SK-N-SH (cell line): ENCODE data around the gene ZCCHC14. TPM values are rescaled to one million over a fixed set of nuclear protein-coding genes. Genes with fewer than 3 reads are reported as not detected.

Experiments used
- CTCF ChIA-PET: fragments of 300-600, 350-600 bp; formaldehyde crosslinking; extraction: SDS; loops from one replicate; lab custom pipeline; 2021; lab: Yijun Ruan, JAX
- POLR2A ChIA-PET: fragments of 350-600 bp; sonication (Branson Sonifier 250); formaldehyde crosslinking; extraction: SDS; loops from one replicate; lab custom pipeline; 2020; ENCODE audit warnings: antibody characterized with exemption, inconsistent platforms; lab: Yijun Ruan, JAX
- DNase-seq: peaks from one replicate; pipeline ENCODE4 v3.0.0; 2012
- H2AFZ ChIP-seq: fragments of 200-600 bp; sonication (generic); 2 replicates; pipeline ENCODE4 v1.8.1; 2016; ENCODE audit warnings: antibody characterized with exemption, mild to moderate bottlenecking, low read depth
- H3F3A ChIP-seq: fragments of 200-600 bp; sonication (generic); replicated peaks from 2 replicates; pipeline ENCODE3; 2016; ENCODE audit warnings: antibody characterized with exemption, mild to moderate bottlenecking; ENCODE audit not compliant: insufficient read depth
- H3K27ac ChIP-seq, 2 experiments: fragments of 200-500 bp in 1 of 2; fragments of 200-600 bp in 1 of 2; sonication (Bioruptor generic) in 1 of 2; sonication (generic), shearing (Covaris generic) in 1 of 2; 2 replicates each; pipeline versions ENCODE4 v1.5.1 to v1.6.1; 2014 to 2016; ENCODE audit warnings: low read depth in 2 of 2, inconsistent platforms in 1 of 2, low read length in 1 of 2, mild to moderate bottlenecking in 1 of 2, mixed read lengths in 1 of 2
- H3K27me3 ChIP-seq: fragments of 200-600 bp; sonication (generic), shearing (Covaris generic); 2 replicates; pipeline ENCODE4 v1.6.1; 2016; ENCODE audit warnings: mixed run types; ENCODE audit not compliant: insufficient read depth
- H3K36me3 ChIP-seq, 2 experiments: fragments of 200-500 bp in 1 of 2; fragments of 200-600 bp in 1 of 2; sonication (Bioruptor generic) in 1 of 2; sonication (generic) in 1 of 2; replicated peaks in 1 of 2; 2 replicates each; pipeline versions ENCODE3 to v1.5.1; 2014 to 2016; ENCODE audit warnings: low read length in 1 of 2, mild to moderate bottlenecking in 1 of 2; ENCODE audit not compliant: insufficient read depth in 2 of 2, control insufficient read depth in 1 of 2
- H3K4me1 ChIP-seq, 2 experiments: fragments of 200-500 bp in 1 of 2; fragments of 200-600 bp in 1 of 2; sonication (Bioruptor generic) in 1 of 2; sonication (generic), shearing (Covaris generic) in 1 of 2; 2 replicates each; pipeline versions ENCODE4 v1.5.1 to v1.6.1; 2014 to 2016; ENCODE audit warnings: low read depth in 1 of 2, low read length in 1 of 2, mixed run types in 1 of 2; ENCODE audit not compliant: insufficient read depth in 2 of 2, control insufficient read depth in 1 of 2
- H3K4me2 ChIP-seq: fragments of 200-600 bp; sonication (generic), shearing (Covaris generic); 2 replicates; pipeline ENCODE4 v1.6.1; 2017; ENCODE audit warnings: mixed run types
- H3K4me3 ChIP-seq, 2 experiments: fragments of 200-500 bp in 1 of 2; fragments of 200-600 bp in 1 of 2; sonication (Bioruptor generic) in 1 of 2; sonication (generic), shearing (Covaris generic) in 1 of 2; 2 replicates each; pipeline versions ENCODE4 v1.5.1 to v1.8.1; 2014 to 2016; ENCODE audit warnings: low read depth in 2 of 2, inconsistent platforms in 1 of 2, low read length in 1 of 2, mild to moderate bottlenecking in 1 of 2, mixed read lengths in 1 of 2, moderate library complexity in 1 of 2
- H3K79me2 ChIP-seq: fragments of 200-600 bp; sonication (generic); 2 replicates; pipeline ENCODE4 v1.8.1; 2017; ENCODE audit warnings: mild to moderate bottlenecking; ENCODE audit not compliant: insufficient read depth
- H3K9ac ChIP-seq: fragments of 200-600 bp; sonication (generic); 2 replicates; pipeline ENCODE4 v1.6.1; 2017; ENCODE audit warnings: mixed run types
- H3K9me2 ChIP-seq: fragments of 200-600 bp; sonication (generic); 2 replicates; pipeline ENCODE4 v1.6.1; 2017; ENCODE audit warnings: mixed run types
- H3K9me3 ChIP-seq: fragments of 200-600 bp; sonication (generic); 2 replicates; pipeline ENCODE4 v1.6.1; 2017; ENCODE audit warnings: mixed run types, mild to moderate bottlenecking, moderate library complexity
- H4K20me1 ChIP-seq: fragments of 200-600 bp; sonication (generic); 2 replicates; pipeline ENCODE4 v1.6.1; 2017; ENCODE audit warnings: mild to moderate bottlenecking, mixed run types; ENCODE audit not compliant: insufficient read depth
- CHD2 ChIP-seq: fragments of 150-350 bp; IDR thresholded peaks from 2 replicates; pipeline ENCODE4 v1.6.1; 2018; ENCODE audit warnings: low read length; ENCODE audit not compliant: partially characterized antibody
- ELF1 ChIP-seq: IDR thresholded peaks from 2 replicates; pipeline ENCODE4 v1.4.0; 2012
- FOSL2 ChIP-seq: IDR thresholded peaks from 2 replicates; pipeline ENCODE4 v1.4.0; 2012; ENCODE audit warnings: low read depth, mild to moderate bottlenecking, moderate library complexity, borderline replicate concordance
- FOXM1 ChIP-seq: IDR thresholded peaks from 2 replicates; pipeline ENCODE4 v1.4.0; 2012; ENCODE audit warnings: low read depth, mild to moderate bottlenecking
- GABPA ChIP-seq: IDR thresholded peaks from 2 replicates; pipeline ENCODE4 v1.4.0; 2012; ENCODE audit warnings: low read depth, mild to moderate bottlenecking
- JUND ChIP-seq: IDR thresholded peaks from 2 replicates; pipeline ENCODE4 v1.4.0; 2012
- MXI1 ChIP-seq: IDR thresholded peaks from 2 replicates; pipeline ENCODE4 v1.6.1; 2012; ENCODE audit warnings: mild to moderate bottlenecking, low read depth, low read length, improper control_type of control experiment
- POLR2AphosphoS5 ChIP-seq: IDR thresholded peaks from 2 replicates; pipeline ENCODE4 v1.6.1; 2012; ENCODE audit warnings: low read depth, low read length
- RAD21 ChIP-seq: IDR thresholded peaks from 2 replicates; pipeline ENCODE4 v1.6.1; 2012; ENCODE audit warnings: mild to moderate bottlenecking, low read length
- SIN3A ChIP-seq: IDR thresholded peaks from 2 replicates; pipeline ENCODE4 v1.6.1; 2012; ENCODE audit warnings: low read depth, mild to moderate bottlenecking, low read length, moderate library complexity, borderline replicate concordance
- TEAD4 ChIP-seq: IDR thresholded peaks from 2 replicates; pipeline ENCODE4 v1.4.0; 2012; ENCODE audit warnings: mild to moderate bottlenecking, borderline replicate concordance; ENCODE audit not compliant: insufficient read depth
- WGBS: methylation state at CpG from one replicate; pipeline ENCODE4 v1.1.6; 2017; ENCODE audit warnings: low lambda C conversion rate; 5-methylcytosine and 5-hydroxymethylcytosine counted together
- polyA plus RNA-seq, 3 experiments: library from polyadenylated mRNA; depleted of rRNA; stranded (reverse); fragments of >200 nt; gene quantifications; 2 replicates each; pipeline ENCODE4 v1.2.3, GENCODE V29; 2012
- TF ChIP-seq, protein P1 (sequence below): IDR thresholded peaks from 2 replicates; pipeline ENCODE4 v1.4.0; 2012; ENCODE audit warnings: low read depth, borderline replicate concordance
- TF ChIP-seq, protein P2 (sequence below): IDR thresholded peaks from 2 replicates; pipeline ENCODE4 v1.6.1; 2012; ENCODE audit warnings: mild to moderate bottlenecking, low read depth, low read length, moderate library complexity
- TF ChIP-seq, protein P3 (sequence below): IDR thresholded peaks from 2 replicates; pipeline ENCODE4 v1.4.0; 2012; ENCODE audit warnings: low read depth, borderline replicate concordance
- TF ChIP-seq, protein P4 (sequence below): fragments of 200-600 bp; sonication (generic); IDR thresholded peaks from 2 replicates; pipeline ENCODE4 v1.6.1; 2017; ENCODE audit warnings: antibody characterized with exemption, mild to moderate bottlenecking, moderate library complexity
- TF ChIP-seq, protein P5 (sequence below): IDR thresholded peaks from 2 replicates; pipeline ENCODE4 v1.4.0; 2012; ENCODE audit warnings: low read depth

ZCCHC14 gene
- polyA plus RNA-seq, 1 of the 3 experiments (the other 2 are of a cell fraction) = 5.7 TPM

DNA sequence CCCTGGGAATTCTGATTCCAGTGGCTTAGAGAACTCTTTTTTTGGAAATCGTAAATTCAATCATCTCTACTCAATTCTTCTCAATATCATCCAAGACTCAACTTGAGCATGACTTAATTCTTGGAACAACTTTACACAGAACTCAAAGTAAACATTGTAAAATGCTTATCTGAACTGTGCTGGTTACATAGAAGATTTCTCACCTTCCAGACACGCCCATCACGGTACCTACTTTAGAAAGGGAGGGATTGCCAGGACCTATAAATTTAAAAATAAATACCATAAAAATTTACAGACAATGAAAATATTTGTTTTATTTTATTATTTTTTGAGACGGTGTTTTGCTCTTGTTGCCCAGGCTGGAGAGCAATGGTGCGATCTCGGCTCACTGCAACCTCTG lies 74.2 kb downstream of the ZCCHC14 start:
- no peak for TF ChIP-seq MXI1
- no peak for TF ChIP-seq GABPA
- TF ChIP-seq, protein P1, sequence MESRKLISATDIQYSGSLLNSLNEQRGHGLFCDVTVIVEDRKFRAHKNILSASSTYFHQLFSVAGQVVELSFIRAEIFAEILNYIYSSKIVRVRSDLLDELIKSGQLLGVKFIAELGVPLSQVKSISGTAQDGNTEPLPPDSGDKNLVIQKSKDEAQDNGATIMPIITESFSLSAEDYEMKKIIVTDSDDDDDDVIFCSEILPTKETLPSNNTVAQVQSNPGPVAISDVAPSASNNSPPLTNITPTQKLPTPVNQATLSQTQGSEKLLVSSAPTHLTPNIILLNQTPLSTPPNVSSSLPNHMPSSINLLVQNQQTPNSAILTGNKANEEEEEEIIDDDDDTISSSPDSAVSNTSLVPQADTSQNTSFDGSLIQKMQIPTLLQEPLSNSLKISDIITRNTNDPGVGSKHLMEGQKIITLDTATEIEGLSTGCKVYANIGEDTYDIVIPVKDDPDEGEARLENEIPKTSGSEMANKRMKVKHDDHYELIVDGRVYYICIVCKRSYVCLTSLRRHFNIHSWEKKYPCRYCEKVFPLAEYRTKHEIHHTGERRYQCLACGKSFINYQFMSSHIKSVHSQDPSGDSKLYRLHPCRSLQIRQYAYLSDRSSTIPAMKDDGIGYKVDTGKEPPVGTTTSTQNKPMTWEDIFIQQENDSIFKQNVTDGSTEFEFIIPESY = no peak
- TF ChIP-seq, protein P2, sequence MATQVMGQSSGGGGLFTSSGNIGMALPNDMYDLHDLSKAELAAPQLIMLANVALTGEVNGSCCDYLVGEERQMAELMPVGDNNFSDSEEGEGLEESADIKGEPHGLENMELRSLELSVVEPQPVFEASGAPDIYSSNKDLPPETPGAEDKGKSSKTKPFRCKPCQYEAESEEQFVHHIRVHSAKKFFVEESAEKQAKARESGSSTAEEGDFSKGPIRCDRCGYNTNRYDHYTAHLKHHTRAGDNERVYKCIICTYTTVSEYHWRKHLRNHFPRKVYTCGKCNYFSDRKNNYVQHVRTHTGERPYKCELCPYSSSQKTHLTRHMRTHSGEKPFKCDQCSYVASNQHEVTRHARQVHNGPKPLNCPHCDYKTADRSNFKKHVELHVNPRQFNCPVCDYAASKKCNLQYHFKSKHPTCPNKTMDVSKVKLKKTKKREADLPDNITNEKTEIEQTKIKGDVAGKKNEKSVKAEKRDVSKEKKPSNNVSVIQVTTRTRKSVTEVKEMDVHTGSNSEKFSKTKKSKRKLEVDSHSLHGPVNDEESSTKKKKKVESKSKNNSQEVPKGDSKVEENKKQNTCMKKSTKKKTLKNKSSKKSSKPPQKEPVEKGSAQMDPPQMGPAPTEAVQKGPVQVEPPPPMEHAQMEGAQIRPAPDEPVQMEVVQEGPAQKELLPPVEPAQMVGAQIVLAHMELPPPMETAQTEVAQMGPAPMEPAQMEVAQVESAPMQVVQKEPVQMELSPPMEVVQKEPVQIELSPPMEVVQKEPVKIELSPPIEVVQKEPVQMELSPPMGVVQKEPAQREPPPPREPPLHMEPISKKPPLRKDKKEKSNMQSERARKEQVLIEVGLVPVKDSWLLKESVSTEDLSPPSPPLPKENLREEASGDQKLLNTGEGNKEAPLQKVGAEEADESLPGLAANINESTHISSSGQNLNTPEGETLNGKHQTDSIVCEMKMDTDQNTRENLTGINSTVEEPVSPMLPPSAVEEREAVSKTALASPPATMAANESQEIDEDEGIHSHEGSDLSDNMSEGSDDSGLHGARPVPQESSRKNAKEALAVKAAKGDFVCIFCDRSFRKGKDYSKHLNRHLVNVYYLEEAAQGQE = no peak
- TF ChIP-seq, protein P3, sequence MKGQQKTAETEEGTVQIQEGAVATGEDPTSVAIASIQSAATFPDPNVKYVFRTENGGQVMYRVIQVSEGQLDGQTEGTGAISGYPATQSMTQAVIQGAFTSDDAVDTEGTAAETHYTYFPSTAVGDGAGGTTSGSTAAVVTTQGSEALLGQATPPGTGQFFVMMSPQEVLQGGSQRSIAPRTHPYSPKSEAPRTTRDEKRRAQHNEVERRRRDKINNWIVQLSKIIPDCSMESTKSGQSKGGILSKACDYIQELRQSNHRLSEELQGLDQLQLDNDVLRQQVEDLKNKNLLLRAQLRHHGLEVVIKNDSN = no peak
- TF ChIP-seq, protein P4, sequence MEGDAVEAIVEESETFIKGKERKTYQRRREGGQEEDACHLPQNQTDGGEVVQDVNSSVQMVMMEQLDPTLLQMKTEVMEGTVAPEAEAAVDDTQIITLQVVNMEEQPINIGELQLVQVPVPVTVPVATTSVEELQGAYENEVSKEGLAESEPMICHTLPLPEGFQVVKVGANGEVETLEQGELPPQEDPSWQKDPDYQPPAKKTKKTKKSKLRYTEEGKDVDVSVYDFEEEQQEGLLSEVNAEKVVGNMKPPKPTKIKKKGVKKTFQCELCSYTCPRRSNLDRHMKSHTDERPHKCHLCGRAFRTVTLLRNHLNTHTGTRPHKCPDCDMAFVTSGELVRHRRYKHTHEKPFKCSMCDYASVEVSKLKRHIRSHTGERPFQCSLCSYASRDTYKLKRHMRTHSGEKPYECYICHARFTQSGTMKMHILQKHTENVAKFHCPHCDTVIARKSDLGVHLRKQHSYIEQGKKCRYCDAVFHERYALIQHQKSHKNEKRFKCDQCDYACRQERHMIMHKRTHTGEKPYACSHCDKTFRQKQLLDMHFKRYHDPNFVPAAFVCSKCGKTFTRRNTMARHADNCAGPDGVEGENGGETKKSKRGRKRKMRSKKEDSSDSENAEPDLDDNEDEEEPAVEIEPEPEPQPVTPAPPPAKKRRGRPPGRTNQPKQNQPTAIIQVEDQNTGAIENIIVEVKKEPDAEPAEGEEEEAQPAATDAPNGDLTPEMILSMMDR = no peak
- TF ChIP-seq, protein P5, sequence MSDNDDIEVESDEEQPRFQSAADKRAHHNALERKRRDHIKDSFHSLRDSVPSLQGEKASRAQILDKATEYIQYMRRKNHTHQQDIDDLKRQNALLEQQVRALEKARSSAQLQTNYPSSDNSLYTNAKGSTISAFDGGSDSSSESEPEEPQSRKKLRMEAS = no peak
- TF ChIP-seq JUND = no peak
- no peak for TF ChIP-seq CHD2
- no peak for TF ChIP-seq FOSL2
- TF ChIP-seq TEAD4 = no peak
- no peak for TF ChIP-seq FOXM1
- no peak for TF ChIP-seq ELF1
- TF ChIP-seq SIN3A = no peak
- TF ChIP-seq RAD21 = no peak
- TF ChIP-seq POLR2AphosphoS5 = no peak
- ChIA-PET CTCF (no interaction called here), POLR2A (no interaction called here)
- H3K4me3 ChIP-seq = no peak overlapping the region
- H3K9me3 ChIP-seq = no peaks in the 10 kb centered on the region
- peaks cover 0 to 3% of the 10 kb centered on the region in 2 experiments; a peak in 1 of 4 replicates for H3K4me1 ChIP-seq
- no peaks in the 10 kb centered on the region for H3K9me2 ChIP-seq
- DNase-seq = no peak
- H3K36me3 ChIP-seq = peaks cover 43 to 58% of the 10 kb centered on the region in 2 experiments
- no peak overlapping the region for H3K9ac ChIP-seq
- H2AFZ ChIP-seq = no peak overlapping the region
- no peak overlapping the region for H3K4me2 ChIP-seq
- H3K27ac ChIP-seq = no peak overlapping the region
- WGBS = 78% methylated on average over 6 of the region's 6 CpGs
- peaks cover 8% of the 10 kb centered on the region; the same call in 1 of the 2 replicates for H3K79me2 ChIP-seq
- no peaks in the 10 kb centered on the region for H3F3A ChIP-seq
- H3K27me3 ChIP-seq = no peaks in the 10 kb centered on the region
- 0 out of 2 replicates have a peak, but pooled peaks cover 6% of the 10 kb centered on the region for H4K20me1 ChIP-seq
